WTC11 (cell line): ENCODE results near the gene KDM4C. TPM values are rescaled to one million over a fixed set of nuclear protein-coding genes. Genes with fewer than 3 reads are reported as not detected.

Experiments used
- ATAC-seq: fragments of 200-7000 bp; cut with Tn5 transposase; 2 replicates; pipeline ENCODE4 v1.10.0; 2021; ENCODE audit warnings: mild to moderate bottlenecking, moderate library complexity
- CTCF ChIA-PET: fragments of 300-600 bp; sonication (Branson Sonifier 250); formaldehyde crosslinking; loops from one replicate; lab custom pipeline; 2021; ENCODE audit warnings: antibody characterized with exemption; lab: Charles Lee
- POLR2A ChIA-PET: fragments of 350-600 bp; sonication (Branson Sonifier 250); formaldehyde crosslinking; loops from one replicate; lab custom pipeline; 2021; ENCODE audit warnings: antibody characterized with exemption; lab: Charles Lee
- DNase-seq: peaks from one replicate; pipeline ENCODE4 v3.0.0; 2021; ENCODE audit warnings: low spot score
- H3K27ac Mint-ChIP-seq: 2 replicates; pipeline ENCODE4 v1.8.0; 2021; ENCODE audit warnings: mixed read lengths
- H3K27me3 Mint-ChIP-seq: 2 replicates; pipeline ENCODE4 v1.8.0; 2021; ENCODE audit warnings: low read depth, mild to moderate bottlenecking, moderate library complexity, mixed read lengths
- H3K36me3 Mint-ChIP-seq: 2 replicates; pipeline ENCODE4 v1.8.0; 2021; ENCODE audit warnings: mixed read lengths
- H3K4me1 Mint-ChIP-seq: 2 replicates; pipeline ENCODE4 v1.8.0; 2022; ENCODE audit warnings: mixed read lengths
- H3K4me3 Mint-ChIP-seq: 2 replicates; pipeline ENCODE4 v1.8.0; 2021; ENCODE audit warnings: mild to moderate bottlenecking, moderate library complexity, mixed read lengths
- H3K9me3 Mint-ChIP-seq: 2 replicates; pipeline ENCODE4 v1.8.0; 2021; ENCODE audit warnings: mixed read lengths
- AR ChIP-seq: fragments of 250-450 bp; sonication (Bioruptor Pico); IDR thresholded peaks from 2 replicates; pipeline ENCODE4 v1.9.0; 2021; ENCODE audit warnings: mild to moderate bottlenecking
- ATF2 ChIP-seq: sonication (generic); formaldehyde crosslinking; IDR thresholded peaks from 2 replicates; pipeline ENCODE4 v1.8.1; 2022; ENCODE audit warnings: low read depth, missing genetic modification reagents, borderline replicate concordance
- ATF3 ChIP-seq: sonication (generic); formaldehyde crosslinking; conservative IDR thresholded peaks from 2 replicates; pipeline ENCODE4 v1.8.1; 2022; ENCODE audit warnings: mild to moderate bottlenecking, missing genetic modification reagents
- CREM ChIP-seq: sonication (generic); formaldehyde crosslinking; IDR thresholded peaks from 2 replicates; pipeline ENCODE4 v1.8.1; 2022; ENCODE audit warnings: mild to moderate bottlenecking, missing genetic modification reagents, moderate library complexity
- E2F5 ChIP-seq: sonication (generic); formaldehyde crosslinking; IDR thresholded peaks from 2 replicates; pipeline ENCODE4 v1.8.1; 2022; ENCODE audit warnings: mild to moderate bottlenecking, moderate library complexity, missing genetic modification reagents
- FOXJ3 ChIP-seq: sonication (generic); formaldehyde crosslinking; IDR thresholded peaks from 2 replicates; pipeline ENCODE4 v1.9.0; 2021; ENCODE audit warnings: missing genetic modification reagents, mild to moderate bottlenecking, borderline replicate concordance
- FOXP4 ChIP-seq: sonication (generic); formaldehyde crosslinking; IDR thresholded peaks from 2 replicates; pipeline ENCODE4 v1.8.0; 2022; ENCODE audit warnings: mild to moderate bottlenecking, missing genetic modification reagents
- GABPB1 ChIP-seq: sonication (generic); formaldehyde crosslinking; IDR thresholded peaks from 2 replicates; pipeline ENCODE4 v1.8.1; 2023; ENCODE audit warnings: mild to moderate bottlenecking, missing genetic modification reagents
- HMGA2 ChIP-seq: fragments of 250-450 bp; sonication (Bioruptor Pico); IDR thresholded peaks from 2 replicates; pipeline ENCODE4 v1.4.0; 2021; ENCODE audit warnings: mild to moderate bottlenecking, moderate library complexity
- IRF2 ChIP-seq: sonication (generic); formaldehyde crosslinking; IDR thresholded peaks from 2 replicates; pipeline ENCODE4 v1.8.0; 2022; ENCODE audit warnings: low read depth, missing genetic modification reagents, borderline replicate concordance
- NFE2L1 ChIP-seq: sonication (generic); formaldehyde crosslinking; IDR thresholded peaks from 2 replicates; pipeline ENCODE4 v1.8.1; 2023; ENCODE audit warnings: missing genetic modification reagents
- NFYB ChIP-seq: sonication (generic); formaldehyde crosslinking; conservative IDR thresholded peaks from 2 replicates; pipeline ENCODE4 v1.8.0; 2022; ENCODE audit warnings: low read depth, missing genetic modification reagents
- PREB ChIP-seq: sonication (generic); formaldehyde crosslinking; IDR thresholded peaks from 2 replicates; pipeline ENCODE4 v1.8.1; 2022; ENCODE audit warnings: mild to moderate bottlenecking, missing genetic modification reagents, moderate library complexity, borderline replicate concordance
- RORB ChIP-seq: fragments of 250-450 bp; sonication (Bioruptor Pico); IDR thresholded peaks from 2 replicates; pipeline ENCODE4 v1.9.0; 2021; ENCODE audit warnings: mild to moderate bottlenecking
- SP1 ChIP-seq: sonication (generic); formaldehyde crosslinking; conservative IDR thresholded peaks from 2 replicates; pipeline ENCODE4 v1.8.1; 2022; ENCODE audit warnings: missing genetic modification reagents
- STAT6 ChIP-seq: sonication (generic); formaldehyde crosslinking; conservative IDR thresholded peaks from 2 replicates; pipeline ENCODE4 v1.8.1; 2023; ENCODE audit warnings: mild to moderate bottlenecking, low read depth, missing genetic modification reagents, moderate library complexity
- USF1 ChIP-seq: sonication (generic); formaldehyde crosslinking; IDR thresholded peaks from 2 replicates; pipeline ENCODE4 v1.8.0; 2022; ENCODE audit warnings: mild to moderate bottlenecking, missing genetic modification reagents
- ZMAT4 ChIP-seq: fragments of 250-450 bp; sonication (Bioruptor Pico); IDR thresholded peaks from 2 replicates; pipeline ENCODE4 v1.9.0; 2021; ENCODE audit warnings: mild to moderate bottlenecking
- ZNF232 ChIP-seq: sonication (generic); formaldehyde crosslinking; IDR thresholded peaks from 2 replicates; pipeline ENCODE4 v1.8.0; 2022; ENCODE audit warnings: mild to moderate bottlenecking, missing genetic modification reagents
- ZNF416 ChIP-seq: fragments of 250-450 bp; sonication (Bioruptor Pico); IDR thresholded peaks from 2 replicates; pipeline ENCODE4 v1.9.0; 2021; ENCODE audit warnings: mild to moderate bottlenecking, inconsistent platforms
- ZNF425 ChIP-seq: fragments of 250-450 bp; sonication (Bioruptor Pico); conservative IDR thresholded peaks from 2 replicates; pipeline ENCODE4 v1.9.0; 2021; ENCODE audit warnings: mild to moderate bottlenecking
- ZNF671 ChIP-seq: fragments of 250-450 bp; sonication (Bioruptor Pico); IDR thresholded peaks from 2 replicates; pipeline ENCODE4 v1.8.0; 2021; ENCODE audit warnings: mild to moderate bottlenecking
- total RNA-seq: library from RNA; stranded (reverse); gene quantifications from 3 replicates; pipeline ENCODE4 v1.2.3, GENCODE V29; 2021

Gene KDM4C
- total RNA-seq, 1 experiment from 2014 or later = 29.2 TPM

- H3K9me3 Mint-ChIP-seq = no peaks in the 10 kb centered on the region
- no peak overlapping the region for H3K4me3 Mint-ChIP-seq
- no peak for ATAC-seq
- CTCF ChIA-PET = no interaction called here
- H3K27me3 Mint-ChIP-seq = no peaks in the 10 kb centered on the region
- POLR2A ChIA-PET = no interaction called here
- H3K4me1 Mint-ChIP-seq = no peaks in the 10 kb centered on the region; the same call in 1 of the 2 replicates
- TF ChIP-seq NFYB (CRISPR knock-in tag) (no peak), STAT6 (no peak), ZMAT4 (CRISPR knock-in tag) (no peak), E2F5 (CRISPR knock-in tag) (no peak), FOXJ3 (CRISPR knock-in tag) (no peak), NFE2L1 (CRISPR knock-in tag) (no peak), RORB (CRISPR knock-in tag) (no peak), ZNF671 (no peak), SP1 (CRISPR knock-in tag) (no peak), ZNF425 (CRISPR knock-in tag) (no peak), IRF2 (no peak), ATF3 (CRISPR knock-in tag) (no peak), GABPB1 (CRISPR knock-in tag) (no peak), ZNF416 (CRISPR knock-in tag) (no peak), PREB (CRISPR knock-in tag) (no peak), ZNF232 (CRISPR knock-in tag) (no peak)
- H3K36me3 Mint-ChIP-seq = peaks cover 12% of the 10 kb centered on the region
- H3K27ac Mint-ChIP-seq = no peak overlapping the region
- DNase-seq = no peak
Measured at GRCh38 chr9:6997330-6997729, 239.6 kb downstream of the KDM4C start.

- Mint-ChIP-seq H3K27me3 (no peaks in the 10 kb centered on the region), H3K4me1 (no peaks in the 10 kb centered on the region; the same call in 1 of the 2 replicates), H3K9me3 (peaks cover 3% of the 10 kb centered on the region), H3K4me3 (no peak overlapping the region), H3K36me3 (peaks cover 18% of the 10 kb centered on the region), H3K27ac (no peak overlapping the region)
- CTCF ChIA-PET = no interaction called here
- no peak for DNase-seq
- no peak for ATAC-seq
- POLR2A ChIA-PET = no interaction called here
- TF ChIP-seq CREM (CRISPR knock-in tag) (no peak), ATF2 (CRISPR knock-in tag) (no peak), AR (CRISPR knock-in tag) (no peak), HMGA2 (CRISPR knock-in tag) (no peak), USF1 (no peak), FOXP4 (CRISPR knock-in tag) (no peak)
Measured at GRCh38 chr9:6999794-7000193, 242.0 kb downstream of the KDM4C start.
